ENCODE data around the gene PTBP3.

The PTBP3 gene

GRCh38 chr9:112322701-112323377 lies 10.6 kb downstream of the PTBP3 start:
- no peak for DNase-seq
- TF ChIP-seq POLR2A (IDR thresholded peaks at IDR 0.05; ENCODE audit: low read length) (no peak), GATA1 (IDR thresholded peaks at IDR 0.05; ENCODE audit: low read depth, low read length) (no peak)

GRCh38 chr9:112316258-112316943 lies 17.0 kb downstream of the PTBP3 start:
- no peak for TF ChIP-seq POLR2A (IDR thresholded peaks at IDR 0.05; ENCODE audit: low read length)
- TF ChIP-seq GATA1 (IDR thresholded peaks at IDR 0.05; ENCODE audit: low read depth, low read length) = no peak

GRCh38 chr9:112315331-112316257 lies 17.8 kb downstream of the PTBP3 start:
- no peak for TF ChIP-seq GATA1 (IDR thresholded peaks at IDR 0.05; ENCODE audit: low read depth, low read length)
- no peak for TF ChIP-seq POLR2A (IDR thresholded peaks at IDR 0.05; ENCODE audit: low read length)
- no peak for DNase-seq

More at GRCh38 chr9:112316258-112316943, 17.0 kb downstream of the PTBP3 start:
- no peak for DNase-seq

- no peak for TF ChIP-seq GATA1 (IDR thresholded peaks at IDR 0.05; ENCODE audit: low read depth, low read length)
- TF ChIP-seq POLR2A (IDR thresholded peaks at IDR 0.05; ENCODE audit: low read length) = no peak
- no peak for DNase-seq
Observed at GRCh38 chr9:112312139-112312538, 21.3 kb downstream of the PTBP3 start.

GRCh38 chr9:112311497-112311896 lies 21.9 kb downstream of the PTBP3 start:
- TF ChIP-seq POLR2A (IDR thresholded peaks at IDR 0.05; ENCODE audit: low read length) (no peak), GATA1 (IDR thresholded peaks at IDR 0.05; ENCODE audit: low read depth, low read length) (no peak)

GRCh38 chr9:112310826-112311225 lies 22.6 kb downstream of the PTBP3 start:
- no peak for DNase-seq
- no peak for TF ChIP-seq GATA1 (IDR thresholded peaks at IDR 0.05; ENCODE audit: low read depth, low read length)
- no peak for TF ChIP-seq POLR2A (IDR thresholded peaks at IDR 0.05; ENCODE audit: low read length)

More at GRCh38 chr9:112311497-112311896, 21.9 kb downstream of the PTBP3 start:
- DNase-seq = no peak

- no peak for DNase-seq
- TF ChIP-seq POLR2A (IDR thresholded peaks at IDR 0.05; ENCODE audit: low read length) = no peak
- no peak for TF ChIP-seq GATA1 (IDR thresholded peaks at IDR 0.05; ENCODE audit: low read depth, low read length)
Observed at GRCh38 chr9:112308588-112308987, 24.8 kb downstream of the PTBP3 start.

GRCh38 chr9:112301420-112301819 lies 32.0 kb downstream of the PTBP3 start:
- DNase-seq = no peak
- TF ChIP-seq GATA1 (IDR thresholded peaks at IDR 0.05; ENCODE audit: low read depth, low read length) (no peak), POLR2A (IDR thresholded peaks at IDR 0.05; ENCODE audit: low read length) (no peak)

GRCh38 chr9:112299514-112299913 lies 33.9 kb downstream of the PTBP3 start:
- TF ChIP-seq GATA1 (IDR thresholded peaks at IDR 0.05; ENCODE audit: low read depth, low read length) (no peak), POLR2A (IDR thresholded peaks at IDR 0.05; ENCODE audit: low read length) (no peak)
- DNase-seq = no peak

GRCh38 chr9:112296929-112297328 lies 36.5 kb downstream of the PTBP3 start:
- no peak for TF ChIP-seq POLR2A (IDR thresholded peaks at IDR 0.05; ENCODE audit: low read length)
- TF ChIP-seq GATA1 (IDR thresholded peaks at IDR 0.05; ENCODE audit: low read depth, low read length) = no peak
- no peak for DNase-seq

- TF ChIP-seq POLR2A (IDR thresholded peaks at IDR 0.05; ENCODE audit: low read length) (no peak), GATA1 (IDR thresholded peaks at IDR 0.05; ENCODE audit: low read depth, low read length) (no peak)
- no peak for DNase-seq
Observed at GRCh38 chr9:112295174-112295573, 38.2 kb downstream of the PTBP3 start.

GRCh38 chr9:112288029-112288428 lies 45.4 kb downstream of the PTBP3 start:
- TF ChIP-seq GATA1 (IDR thresholded peaks at IDR 0.05; ENCODE audit: low read depth, low read length) (no peak), POLR2A (IDR thresholded peaks at IDR 0.05; ENCODE audit: low read length) (no peak)
- no peak for DNase-seq

GRCh38 chr9:112286926-112287325 lies 46.5 kb downstream of the PTBP3 start:
- DNase-seq = no peak
- TF ChIP-seq GATA1 (IDR thresholded peaks at IDR 0.05; ENCODE audit: low read depth, low read length) = no peak
- no peak for TF ChIP-seq POLR2A (IDR thresholded peaks at IDR 0.05; ENCODE audit: low read length)

GRCh38 chr9:112285056-112285455 lies 48.4 kb downstream of the PTBP3 start:
- DNase-seq = no peak
- TF ChIP-seq POLR2A (IDR thresholded peaks at IDR 0.05; ENCODE audit: low read length) = no peak
- TF ChIP-seq GATA1 (IDR thresholded peaks at IDR 0.05; ENCODE audit: low read depth, low read length) = no peak

All from erythroblast (primary cell).